NCI-H1417 (cell line): Measurements from ENCODE around the gene OR6C65.

Source experiments
- DNase-seq, 3 experiments: peaks; one replicate each; lab custom pipeline; 2025; lab: John Stamatoyannopoulos, UW

The OR6C65 gene

GRCh38 chr12:55446326-55446725 lies 46.0 kb downstream of the OR6C65 start:
- DNase-seq, result no peak

DNA sequence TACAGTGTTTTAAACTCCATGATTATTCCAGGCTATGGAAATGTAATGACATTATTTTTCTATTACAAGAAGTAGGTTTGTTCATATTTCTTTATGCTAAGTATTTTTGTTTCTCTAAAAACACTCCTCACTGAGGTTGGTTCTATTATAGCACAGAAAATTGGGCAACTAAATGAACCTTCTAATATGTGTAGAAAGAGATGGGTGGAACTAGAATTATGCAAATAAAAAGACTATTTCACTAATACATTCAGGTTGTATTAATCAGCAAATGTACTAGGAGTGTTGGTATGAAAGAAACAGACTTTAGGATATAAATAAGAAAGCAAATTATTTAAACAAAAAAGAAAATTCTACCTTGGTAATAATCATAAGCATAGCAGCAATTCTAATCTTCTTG lies 48.5 kb downstream of the OR6C65 start:
- no peak for DNase-seq
